Measurements from ENCODE around the gene DEPDC1B. TPM values are rescaled to one million over a fixed set of nuclear protein-coding genes. Genes with fewer than 3 reads are reported as not detected.

Gene DEPDC1B
- total RNA-seq, 4 donors from 2014 or later, result 8.2 TPM; not detected in 3

DNA sequence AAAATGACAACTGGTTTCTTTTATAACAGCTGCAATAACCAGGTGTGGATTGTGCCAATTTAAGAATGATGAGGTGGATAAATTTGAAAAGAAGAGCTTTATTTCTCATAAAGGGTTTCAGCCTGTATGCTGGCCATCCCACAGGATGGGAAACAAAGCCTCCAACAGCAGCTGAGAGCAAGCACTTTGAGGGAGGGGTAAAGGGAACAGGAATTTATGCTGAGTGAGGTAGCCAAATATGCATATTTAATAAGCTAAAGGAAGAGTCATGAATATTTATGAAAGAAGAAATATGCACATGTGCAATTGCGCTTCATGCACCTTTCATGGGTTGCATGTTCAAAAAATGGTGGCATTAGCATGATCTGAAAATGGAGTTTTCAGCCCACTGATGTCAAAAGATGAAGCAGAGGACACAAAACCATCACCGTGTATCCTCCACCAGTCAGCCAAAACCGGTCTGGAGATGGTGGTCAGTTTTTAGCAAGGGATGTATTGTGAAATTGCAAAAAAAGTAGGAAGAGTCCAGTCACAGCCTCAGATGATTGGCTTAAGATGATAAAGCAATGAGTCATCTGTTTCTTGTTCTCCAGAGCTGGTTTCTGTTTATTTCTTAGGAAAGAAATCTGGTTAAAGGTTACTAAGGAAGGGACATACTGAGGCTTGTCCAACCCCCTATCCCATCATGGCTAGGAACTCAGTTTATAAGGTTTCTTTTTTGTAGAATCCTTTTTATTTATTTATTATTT, 47.9 kb downstream of the DEPDC1B start:
- Histone ChIP-seq H3K27ac (no peak overlapping the region), H3K27me3 (no peaks in the 10 kb centered on the region), H3K4me1 (no peaks in the 10 kb centered on the region), H3K9me3 (no peaks in the 10 kb centered on the region), H3K36me3 (no peaks in the 10 kb centered on the region), H3K4me3 (no peak overlapping the region)
- no peak for DNase-seq
- intact Hi-C loops (cut with DNase I; ENCODE audit: low total_unique reads), result no loop called here
- TF ChIP-seq, protein P1, sequence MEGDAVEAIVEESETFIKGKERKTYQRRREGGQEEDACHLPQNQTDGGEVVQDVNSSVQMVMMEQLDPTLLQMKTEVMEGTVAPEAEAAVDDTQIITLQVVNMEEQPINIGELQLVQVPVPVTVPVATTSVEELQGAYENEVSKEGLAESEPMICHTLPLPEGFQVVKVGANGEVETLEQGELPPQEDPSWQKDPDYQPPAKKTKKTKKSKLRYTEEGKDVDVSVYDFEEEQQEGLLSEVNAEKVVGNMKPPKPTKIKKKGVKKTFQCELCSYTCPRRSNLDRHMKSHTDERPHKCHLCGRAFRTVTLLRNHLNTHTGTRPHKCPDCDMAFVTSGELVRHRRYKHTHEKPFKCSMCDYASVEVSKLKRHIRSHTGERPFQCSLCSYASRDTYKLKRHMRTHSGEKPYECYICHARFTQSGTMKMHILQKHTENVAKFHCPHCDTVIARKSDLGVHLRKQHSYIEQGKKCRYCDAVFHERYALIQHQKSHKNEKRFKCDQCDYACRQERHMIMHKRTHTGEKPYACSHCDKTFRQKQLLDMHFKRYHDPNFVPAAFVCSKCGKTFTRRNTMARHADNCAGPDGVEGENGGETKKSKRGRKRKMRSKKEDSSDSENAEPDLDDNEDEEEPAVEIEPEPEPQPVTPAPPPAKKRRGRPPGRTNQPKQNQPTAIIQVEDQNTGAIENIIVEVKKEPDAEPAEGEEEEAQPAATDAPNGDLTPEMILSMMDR (IDR thresholded peaks at IDR 0.05), result no peak
- TF ChIP-seq POLR2A (IDR thresholded peaks at IDR 0.05), result no peak

GRCh38 chr5:60649288-60649917, 50.6 kb downstream of the DEPDC1B start:
- Histone ChIP-seq H3K36me3 (no peaks in the 10 kb centered on the region), H3K4me3 (no peak overlapping the region), H3K27me3 (no peaks in the 10 kb centered on the region), H3K9me3 (no peaks in the 10 kb centered on the region), H3K27ac (no peak overlapping the region), H3K4me1 (no peaks in the 10 kb centered on the region)
- TF ChIP-seq, protein P1 (IDR thresholded peaks at IDR 0.05), result peak; percentile 7 to 36 (median 28)
- TF ChIP-seq POLR2A (IDR thresholded peaks at IDR 0.05), result no peak
- intact Hi-C loops (cut with DNase I; ENCODE audit: low total_unique reads), result no loop called here
- no peak for DNase-seq

- DNase-seq, result no peak
- Histone ChIP-seq H3K9me3 (no peaks in the 10 kb centered on the region), H3K27me3 (no peaks in the 10 kb centered on the region), H3K27ac (no peak overlapping the region), H3K36me3 (no peaks in the 10 kb centered on the region), H3K4me1 (no peaks in the 10 kb centered on the region), H3K4me3 (no peak overlapping the region)
- intact Hi-C loops (cut with DNase I; ENCODE audit: low total_unique reads), result no loop called here
- TF ChIP-seq, protein P1 (IDR thresholded peaks at IDR 0.05), result no peak
- no peak for TF ChIP-seq POLR2A (IDR thresholded peaks at IDR 0.05)
These were observed 51.8 kb downstream of the DEPDC1B start for GRCh38 chr5:60648175-60648574.

DNA sequence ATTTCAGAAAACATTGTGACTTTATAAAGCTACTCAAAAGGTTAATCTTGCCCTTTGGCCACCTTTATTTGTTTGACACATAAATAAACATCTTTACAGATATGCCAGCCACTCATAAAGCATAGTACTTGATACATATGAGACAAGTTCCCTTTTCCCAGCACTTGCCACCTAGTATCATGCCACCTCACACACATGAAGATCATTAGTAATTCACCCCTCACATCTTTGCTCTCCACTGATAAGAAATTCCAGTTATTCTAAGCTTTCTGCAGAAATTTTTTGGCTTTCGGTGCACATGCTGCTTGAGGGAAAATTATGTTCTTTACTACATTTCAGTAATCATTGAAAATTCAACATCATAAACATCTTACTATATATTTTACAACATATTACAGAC, 59.1 kb downstream of the DEPDC1B start:
- H3K4me3 ChIP-seq, result no peak overlapping the region
- H3K9me3 ChIP-seq, result no peaks in the 10 kb centered on the region
- H3K36me3 ChIP-seq, result no peaks in the 10 kb centered on the region
- DNase-seq, result no peak
- TF ChIP-seq, protein P1 (IDR thresholded peaks at IDR 0.05), result no peak
- TF ChIP-seq POLR2A (IDR thresholded peaks at IDR 0.05), result no peak
- no peak overlapping the region for H3K27ac ChIP-seq
- H3K4me1 ChIP-seq, result no peaks in the 10 kb centered on the region
- H3K27me3 ChIP-seq, result no peaks in the 10 kb centered on the region
- intact Hi-C loops (cut with DNase I; ENCODE audit: low total_unique reads), result no loop called here

DNA sequence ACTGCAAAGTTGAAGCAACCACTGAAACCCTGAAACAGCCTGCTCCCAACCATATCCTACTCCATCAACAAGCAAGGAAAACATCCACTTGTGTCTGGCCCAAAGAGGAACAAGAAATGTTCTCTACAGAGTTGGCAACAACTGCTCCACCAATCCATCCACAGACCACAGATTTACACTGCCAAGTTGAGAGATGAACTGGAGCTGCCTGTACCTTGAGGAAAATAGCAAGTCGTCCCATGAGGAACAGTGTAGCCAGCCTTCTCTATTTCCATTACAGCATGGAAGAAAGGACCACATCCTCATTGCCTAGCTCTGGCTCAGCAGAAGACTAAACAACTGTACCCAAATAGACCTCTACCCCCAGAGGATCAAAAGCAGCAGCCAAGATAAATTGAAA, 60.4 kb downstream of the DEPDC1B start:
- no peak for DNase-seq
- Histone ChIP-seq H3K27me3 (no peaks in the 10 kb centered on the region), H3K27ac (no peak overlapping the region), H3K36me3 (no peaks in the 10 kb centered on the region), H3K4me3 (no peak overlapping the region), H3K9me3 (no peaks in the 10 kb centered on the region), H3K4me1 (no peaks in the 10 kb centered on the region)
- no peak for TF ChIP-seq POLR2A (IDR thresholded peaks at IDR 0.05)
- TF ChIP-seq, protein P1 (IDR thresholded peaks at IDR 0.05), result no peak
- intact Hi-C loops (cut with DNase I; ENCODE audit: low total_unique reads), result no loop called here

All from uterus (tissue), 4 donors.